ENCODE measurements around the gene RARS2.
"Not testable (repeated sequence)": the region's sequence is repeated elsewhere in the genome, so short reads cannot be mapped to it uniquely, and the experiment has no call there.

The RARS2 gene, protein sequence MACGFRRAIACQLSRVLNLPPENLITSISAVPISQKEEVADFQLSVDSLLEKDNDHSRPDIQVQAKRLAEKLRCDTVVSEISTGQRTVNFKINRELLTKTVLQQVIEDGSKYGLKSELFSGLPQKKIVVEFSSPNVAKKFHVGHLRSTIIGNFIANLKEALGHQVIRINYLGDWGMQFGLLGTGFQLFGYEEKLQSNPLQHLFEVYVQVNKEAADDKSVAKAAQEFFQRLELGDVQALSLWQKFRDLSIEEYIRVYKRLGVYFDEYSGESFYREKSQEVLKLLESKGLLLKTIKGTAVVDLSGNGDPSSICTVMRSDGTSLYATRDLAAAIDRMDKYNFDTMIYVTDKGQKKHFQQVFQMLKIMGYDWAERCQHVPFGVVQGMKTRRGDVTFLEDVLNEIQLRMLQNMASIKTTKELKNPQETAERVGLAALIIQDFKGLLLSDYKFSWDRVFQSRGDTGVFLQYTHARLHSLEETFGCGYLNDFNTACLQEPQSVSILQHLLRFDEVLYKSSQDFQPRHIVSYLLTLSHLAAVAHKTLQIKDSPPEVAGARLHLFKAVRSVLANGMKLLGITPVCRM

GRCh38 chr6:87589693-87590416 is at the start of gene RARS2, which contains the start of gene ORC3:
RARS2 (minus strand) TSS chr6:87589987; CDS start chr6:87589957, 30 bp downstream.
ORC3 (plus strand) TSS chr6:87590135; CDS start chr6:87590169, 34 bp downstream.
- peak; percentile 88 for DNase-seq (ENCODE audit: low read depth)

- DNase-seq (ENCODE audit: low read depth): no peak
Measured at GRCh38 chr6:87639373-87639772, 49.6 kb upstream of the RARS2 start.

- DNase-seq (ENCODE audit: low read depth): no peak
Measured at GRCh38 chr6:87637106-87637505, 47.3 kb upstream of the RARS2 start.

DNA sequence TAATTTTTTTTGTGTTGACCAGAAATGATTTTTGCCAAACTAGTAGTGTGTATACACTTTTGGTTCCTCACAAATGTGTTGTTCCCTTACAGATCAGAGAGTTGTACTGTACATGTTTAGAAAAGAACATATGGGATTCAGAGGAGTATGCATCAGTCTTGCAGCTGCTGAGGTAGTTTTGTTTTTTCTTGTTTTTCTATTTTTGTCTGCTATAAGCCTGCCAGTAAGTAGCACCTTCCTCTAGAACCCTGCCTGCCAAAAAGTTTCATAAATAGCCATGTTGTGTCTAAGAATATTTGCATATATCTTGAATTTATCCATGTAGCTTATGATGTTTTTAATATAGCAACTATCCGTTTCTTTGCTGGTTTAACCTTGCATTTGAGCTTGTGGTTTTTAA is 46.5 kb upstream of the RARS2 start:
- DNase-seq (ENCODE audit: low read depth): no peak

GRCh38 chr6:87633851-87634250 is 44.1 kb upstream of the RARS2 start:
- no peak for DNase-seq (ENCODE audit: low read depth)

- no peak for DNase-seq (ENCODE audit: low read depth)
Measured at GRCh38 chr6:87630746-87631145, 41.0 kb upstream of the RARS2 start.

GRCh38 chr6:87628881-87629280 is 39.1 kb upstream of the RARS2 start:
- DNase-seq (ENCODE audit: low read depth): no peak

DNA sequence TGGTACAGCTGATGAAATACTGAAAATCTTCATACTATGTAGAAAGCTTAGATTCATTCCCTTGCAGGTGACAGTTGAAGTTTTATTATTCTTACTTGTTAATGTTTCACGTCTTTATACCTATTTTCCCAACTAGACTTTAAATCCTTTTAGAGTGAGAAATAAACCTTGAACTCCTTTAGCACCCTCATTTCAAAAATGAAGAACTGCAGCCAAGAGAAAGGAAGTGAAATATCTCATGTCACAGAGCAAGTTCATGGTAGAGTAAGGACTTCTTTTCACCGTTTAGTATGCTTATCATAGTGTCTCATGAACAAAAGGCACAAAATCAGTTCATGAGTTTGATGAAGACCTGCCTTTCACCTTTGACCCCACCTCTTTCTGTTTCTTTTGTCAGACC is 38.6 kb upstream of the RARS2 start:
- no peak for DNase-seq (ENCODE audit: low read depth)

DNA sequence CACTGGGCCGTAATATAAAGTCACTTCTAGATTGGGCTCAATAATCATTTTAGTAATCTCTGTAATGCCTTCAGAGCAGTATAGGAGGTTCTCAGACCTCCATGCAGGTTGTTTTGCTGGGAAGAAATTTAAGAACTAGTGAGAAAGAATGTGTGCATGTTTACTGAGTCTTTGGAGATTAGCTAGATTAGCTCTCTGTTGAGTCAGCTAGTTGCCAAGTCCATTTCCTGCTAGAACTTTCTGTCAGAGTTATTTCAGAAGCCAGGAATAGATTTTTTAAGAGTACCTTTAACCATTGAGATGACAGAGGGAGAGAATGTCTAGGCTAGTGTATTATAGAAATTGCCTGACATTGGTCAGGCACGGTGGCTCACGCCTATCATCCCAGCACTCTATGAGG is 33.5 kb upstream of the RARS2 start:
- no peak for DNase-seq (ENCODE audit: low read depth)

DNA sequence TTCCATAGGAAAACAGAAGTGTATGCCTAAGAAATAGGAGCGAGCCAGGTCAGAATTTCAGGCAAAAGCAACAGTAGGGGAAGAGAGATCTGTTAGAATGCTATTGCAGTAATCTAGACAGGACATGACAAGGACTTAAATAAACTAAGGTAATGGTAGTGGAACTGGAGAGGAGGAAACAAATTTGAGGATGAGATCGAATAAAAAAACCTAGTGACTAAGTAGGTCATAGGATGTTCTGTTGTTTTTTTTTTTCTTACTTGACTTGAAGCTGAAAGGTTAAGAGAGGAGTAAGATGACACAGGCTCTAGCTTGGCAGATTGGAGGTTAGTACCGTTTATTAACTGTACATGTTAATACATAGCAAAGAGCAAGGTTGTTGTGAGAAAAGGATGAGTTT is 28.7 kb upstream of the RARS2 start:
- DNase-seq (ENCODE audit: low read depth): no peak

DNA sequence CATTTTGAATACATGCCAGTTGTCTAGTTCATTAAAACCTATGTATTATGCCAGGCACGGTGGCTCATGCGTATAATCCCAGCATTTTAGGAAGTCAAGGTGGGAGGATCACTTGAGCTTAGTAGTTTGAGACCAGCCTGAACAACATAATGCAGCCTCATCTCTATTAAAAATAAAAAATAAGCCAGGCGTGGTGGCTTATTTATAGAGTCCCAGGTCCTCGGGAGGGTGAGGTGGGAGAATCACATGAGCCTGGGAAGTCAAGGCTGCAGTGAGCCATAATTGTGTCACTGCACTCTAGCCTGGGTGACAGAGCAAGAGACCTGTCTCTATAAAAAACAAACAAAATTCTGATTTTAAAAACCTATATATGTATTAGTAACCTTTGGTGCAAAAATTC is 27.6 kb upstream of the RARS2 start:
- no peak for DNase-seq (ENCODE audit: low read depth)

DNA sequence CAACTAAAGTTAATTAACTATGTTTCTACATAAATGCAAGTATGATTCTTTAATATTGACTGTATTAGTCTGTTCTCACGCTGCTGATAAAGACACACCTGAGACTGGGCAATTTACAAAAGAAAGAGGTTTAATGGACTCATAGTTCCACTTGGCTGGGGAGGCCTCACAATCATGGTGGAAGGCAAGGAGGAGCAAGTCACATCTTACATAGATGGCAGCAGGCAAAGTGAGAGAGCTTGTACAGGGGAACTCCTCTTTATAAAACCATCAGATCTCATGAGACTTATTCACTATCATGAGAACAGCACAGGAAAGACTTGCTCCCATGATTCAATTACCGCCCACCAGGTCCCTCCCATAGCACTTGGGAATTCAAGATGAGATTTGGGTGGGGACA is 23.2 kb upstream of the RARS2 start:
- DNase-seq (ENCODE audit: low read depth): not testable (repeated sequence)

DNA sequence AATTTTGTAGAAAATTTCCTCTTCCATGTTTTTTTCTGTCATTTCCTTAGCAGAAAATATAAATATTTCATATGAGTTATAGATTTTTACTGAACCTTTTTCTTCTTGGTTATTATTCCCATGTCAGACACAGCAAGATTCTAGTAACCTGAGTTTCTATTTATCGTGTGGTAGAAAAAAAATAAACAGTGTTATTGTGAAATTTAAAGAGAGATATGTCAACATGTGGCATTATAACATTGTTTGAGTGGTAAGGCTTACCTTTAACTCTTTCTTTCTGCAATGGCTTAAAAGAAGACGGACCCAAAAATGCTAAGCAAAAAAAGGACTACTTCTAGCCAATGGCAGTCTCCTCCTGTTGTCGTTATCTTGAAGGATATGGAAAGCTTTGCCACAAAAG is 19.0 kb upstream of the RARS2 start:
- no peak for DNase-seq (ENCODE audit: low read depth)

- no peak for DNase-seq (ENCODE audit: low read depth)
Measured at GRCh38 chr6:87606199-87606598, 16.4 kb upstream of the RARS2 start.

DNA sequence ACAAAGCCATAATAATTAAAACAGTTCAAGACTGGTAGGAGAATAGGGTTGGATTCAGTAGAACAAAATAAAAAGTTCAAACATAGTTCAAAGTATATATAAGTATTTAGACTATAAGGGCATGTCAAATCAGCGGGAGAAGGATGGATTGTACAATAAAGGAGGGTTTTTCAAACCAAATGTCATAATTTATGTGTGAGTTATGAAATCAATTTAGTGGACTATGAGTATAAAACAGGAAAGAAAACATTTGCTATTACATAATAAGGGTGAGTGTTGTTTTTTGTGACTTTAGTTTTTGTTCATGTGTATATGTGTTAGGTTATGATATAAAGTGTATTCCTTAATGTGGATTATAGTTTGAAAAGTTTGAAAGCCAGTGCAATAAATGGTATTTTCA is 10.8 kb upstream of the RARS2 start:
- no peak for DNase-seq (ENCODE audit: low read depth)

- no peak for DNase-seq (ENCODE audit: low read depth)
Measured at GRCh38 chr6:87590990-87591389, 1.2 kb upstream of the RARS2 start.

- DNase-seq (ENCODE audit: low read depth): no peak
Measured at GRCh38 chr6:87590417-87590880, 662 bp upstream of the RARS2 start.

DNA sequence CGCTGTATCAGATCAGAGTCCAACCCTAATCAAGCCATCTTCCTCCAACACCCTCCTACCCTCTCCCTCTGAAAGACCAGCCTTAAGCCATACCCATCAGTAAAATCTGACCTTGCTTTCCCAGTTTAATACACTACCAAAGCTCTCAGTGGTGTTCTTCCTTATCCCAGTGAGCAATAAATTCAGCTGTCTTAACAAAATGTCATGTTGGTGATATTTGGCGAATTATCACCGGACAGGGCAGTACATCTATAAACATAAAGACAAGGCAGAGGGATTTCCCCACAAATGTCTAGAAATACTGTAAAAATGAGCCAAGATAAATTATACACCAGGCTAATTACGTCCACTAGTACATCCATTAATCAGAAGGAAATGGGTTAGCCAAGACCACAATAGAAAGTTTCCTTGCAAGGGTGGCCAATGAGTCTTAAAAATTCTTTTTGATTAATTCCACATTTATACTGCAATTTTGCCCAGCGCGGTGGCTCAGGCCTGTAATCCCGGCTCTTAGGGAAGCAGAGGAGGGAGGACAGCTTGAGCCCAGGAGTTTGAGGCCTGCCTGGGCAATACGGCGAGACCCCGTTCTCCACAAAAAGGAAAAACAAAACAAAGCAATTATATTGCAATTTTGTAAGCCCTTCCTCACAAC is 905 bp downstream of the RARS2 start:
- no peak for DNase-seq (ENCODE audit: low read depth)

DNA sequence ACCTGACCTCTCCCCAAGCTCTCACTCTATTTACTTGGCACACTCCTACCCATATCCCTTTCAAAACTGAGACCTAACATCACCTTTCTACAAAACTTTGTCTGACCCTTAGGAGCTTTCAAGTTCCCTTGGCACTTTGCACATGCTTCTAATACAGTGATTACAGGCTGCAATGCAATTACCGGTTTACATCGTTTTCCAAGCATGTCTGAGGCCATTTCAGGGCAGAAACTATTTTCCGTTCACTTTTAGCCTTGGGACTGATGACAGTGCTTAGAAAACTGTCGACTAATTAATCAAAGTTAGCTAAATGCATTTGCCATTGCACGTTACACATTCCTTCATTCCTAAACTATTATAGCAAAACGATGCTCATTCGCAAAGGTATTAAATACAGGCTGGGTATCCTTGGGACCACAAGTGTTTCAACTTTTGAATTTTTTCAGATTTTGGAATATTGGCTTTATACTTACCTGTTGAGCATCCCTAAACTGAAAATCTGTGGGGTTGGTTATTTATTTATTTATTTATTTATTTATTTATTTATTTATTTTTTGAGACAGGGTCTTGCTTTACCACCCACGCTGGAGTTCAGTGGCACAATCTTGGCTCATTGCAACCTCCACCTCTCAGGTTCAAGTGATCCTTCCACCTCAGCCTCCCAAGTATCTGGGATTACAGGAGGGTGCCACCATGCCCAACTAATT is 3.3 kb downstream of the RARS2 start:
- no peak for DNase-seq (ENCODE audit: low read depth)

DNA sequence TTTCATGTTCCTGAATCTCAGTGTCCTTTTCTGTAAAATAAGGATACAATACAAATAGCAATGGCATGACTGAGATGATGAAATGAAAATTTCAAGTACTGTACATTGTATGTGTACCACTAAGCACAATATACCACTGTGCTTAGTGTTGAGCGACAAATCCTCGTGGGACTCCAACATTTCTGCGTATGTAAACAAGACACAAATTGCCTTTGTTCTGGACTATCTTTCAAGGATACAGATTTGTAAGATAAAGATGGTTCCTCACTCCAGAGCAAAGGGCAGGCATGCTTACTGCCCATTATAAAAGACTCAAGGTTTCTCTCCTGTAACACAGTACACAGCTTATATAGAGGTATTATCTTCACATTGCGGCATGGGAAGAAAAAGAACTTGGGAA is 6.0 kb downstream of the RARS2 start:
- no peak for DNase-seq (ENCODE audit: low read depth)

GRCh38 chr6:87575423-87575822 is 14.4 kb downstream of the RARS2 start:
- no peak for DNase-seq (ENCODE audit: low read depth)
